H1 (cell line): ENCODE measurements around the gene ZBTB16. TPM values are rescaled to one million over a fixed set of nuclear protein-coding genes. Genes with fewer than 3 reads are reported as not detected.

Experiments
- CTCF ChIA-PET: fragments of 300-600 bp; sonication (Branson Sonifier 250); formaldehyde crosslinking; loops from one replicate; lab custom pipeline; 2021; ENCODE audit not compliant: partially characterized antibody; lab: Charles Lee
- POLR2A ChIA-PET: fragments of 300-600 bp; sonication (Branson Sonifier 250); formaldehyde crosslinking; loops from one replicate; lab custom pipeline; 2021; ENCODE audit warnings: inconsistent platforms; ENCODE audit not compliant: partially characterized antibody; lab: Charles Lee
- DNase-seq, 2 experiments: peaks; one replicate each; pipeline versions ENCODE4 v3.0.0 to v3.0.0-alpha.2; 2010 to 2022; ENCODE audit warnings: low spot score in 2 of 2, low read depth in 1 of 2, mixed read lengths in 1 of 2
- FAIRE-seq: peaks from 2 replicates; lab custom pipeline; 2011; peaks lifted over from hg19 to GRCh38; lab: Jason Lieb, UNC
- H2AFZ ChIP-seq: 2 replicates; pipeline ENCODE4 v1.8.1; 2012; ENCODE audit warnings: low read length, inconsistent platforms
- H2AK5ac ChIP-seq: 2 replicates; pipeline ENCODE4 v1.6.1; 2013; ENCODE audit warnings: low read depth, low read length
- H2BK120ac ChIP-seq: replicated peaks from 2 replicates; pipeline ENCODE3; 2013; ENCODE audit warnings: low read depth, low read length, inconsistent platforms
- H2BK12ac ChIP-seq: 2 replicates; pipeline ENCODE4 v1.6.1; 2013; ENCODE audit warnings: low read depth, low read length
- H2BK15ac ChIP-seq: 2 replicates; pipeline ENCODE4 v1.6.1; 2013; ENCODE audit warnings: low read length
- H2BK20ac ChIP-seq: 2 replicates; pipeline ENCODE4 v1.6.1; 2013; ENCODE audit warnings: low read length
- H2BK5ac ChIP-seq: 2 replicates; pipeline ENCODE4 v1.6.1; 2013; ENCODE audit warnings: low read depth, low read length
- H3K14ac ChIP-seq: 2 replicates; pipeline ENCODE4 v1.6.1; 2013; ENCODE audit warnings: inconsistent platforms; ENCODE audit not compliant: insufficient read length
- H3K18ac ChIP-seq: 2 replicates; pipeline ENCODE4 v1.6.1; 2013; ENCODE audit warnings: low read length; ENCODE audit errors: extremely low read depth
- H3K23ac ChIP-seq: 2 replicates; pipeline ENCODE4 v1.6.1; 2013; ENCODE audit warnings: inconsistent platforms; ENCODE audit not compliant: insufficient read length
- H3K23me2 ChIP-seq: 2 replicates; pipeline ENCODE4 v1.6.1; 2013; ENCODE audit warnings: low read depth, low read length
- H3K27ac ChIP-seq: 2 replicates; pipeline ENCODE4 v1.6.1; 2011; ENCODE audit warnings: low read depth, low read length, inconsistent platforms
- H3K27me3 ChIP-seq, 4 experiments: replicated peaks in 1 of 4; 1 replicate in 1 of 4; 2 replicates in 3 of 4; pipeline versions ENCODE4 v1.6.1 to v1.8.1; 2011 to 2013; ENCODE audit warnings: low read length in 3 of 4, mild to moderate bottlenecking in 3 of 4, inconsistent platforms in 2 of 4, mixed read lengths in 2 of 4, moderate library complexity in 1 of 4; ENCODE audit not compliant: control insufficient read depth in 3 of 4, insufficient read depth in 3 of 4; ENCODE audit errors: extremely low read depth in 1 of 4
- H3K36me3 ChIP-seq, 4 experiments: 2 replicates each; pipeline versions ENCODE4 v1.6.1 to v1.8.1; 2011 to 2013; ENCODE audit warnings: mild to moderate bottlenecking in 4 of 4, low read length in 3 of 4, moderate library complexity in 2 of 4, control low read depth in 1 of 4, inconsistent platforms in 1 of 4; ENCODE audit not compliant: insufficient read depth in 4 of 4, control insufficient read depth in 2 of 4
- H3K4ac ChIP-seq: replicated peaks from 2 replicates; pipeline ENCODE3; 2013; ENCODE audit warnings: low read length, low read depth, mixed read lengths, inconsistent platforms; ENCODE audit not compliant: insufficient read length
- H3K4me1 ChIP-seq, 4 experiments: replicated peaks in 1 of 4; 1 replicate in 1 of 4; 2 replicates in 3 of 4; pipeline versions ENCODE4 v1.6.1 to v1.8.1; 2011 to 2013; ENCODE audit warnings: low read length in 3 of 4, inconsistent platforms in 2 of 4, mixed read lengths in 1 of 4; ENCODE audit not compliant: insufficient read depth in 4 of 4, control insufficient read depth in 3 of 4
- H3K4me2 ChIP-seq, 2 experiments: 2 replicates each; pipeline versions ENCODE4 v1.6.1 to v1.8.1; 2011 to 2013; ENCODE audit warnings: low read depth in 2 of 2, low read length in 2 of 2, control low read depth in 1 of 2, inconsistent platforms in 1 of 2, mild to moderate bottlenecking in 1 of 2; ENCODE audit not compliant: insufficient read depth in 1 of 2
- H3K4me3 ChIP-seq, 4 experiments: fragments of 200-600, 300-600 bp in 1 of 4; sonication (generic), shearing (Covaris generic), sonication (Bioruptor Twin) in 1 of 4; 2 replicates each; pipeline versions ENCODE4 v1.5.1 to v1.8.1; 2011 to 2016; ENCODE audit warnings: low read length in 4 of 4, low read depth in 3 of 4, control low read depth in 2 of 4, inconsistent platforms in 2 of 4, mild to moderate bottlenecking in 2 of 4, mixed read lengths in 1 of 4, moderate library complexity in 1 of 4; ENCODE audit not compliant: insufficient read depth in 2 of 4; ENCODE audit errors: extremely low read depth in 1 of 4
- H3K56ac ChIP-seq: replicated peaks from 2 replicates; pipeline ENCODE3; 2013; ENCODE audit warnings: low read depth, mild to moderate bottlenecking, mixed read lengths, low read length, inconsistent platforms; ENCODE audit not compliant: insufficient read length
- H3K79me1 ChIP-seq: 2 replicates; pipeline ENCODE4 v1.6.1; 2013; ENCODE audit warnings: low read depth, low read length, control low read depth
- H3K79me2 ChIP-seq, 2 experiments: 2 replicates each; pipeline versions ENCODE4 v1.6.1 to v1.8.1; 2012 to 2013; ENCODE audit warnings: low read length in 2 of 2, mild to moderate bottlenecking in 2 of 2, inconsistent platforms in 1 of 2; ENCODE audit not compliant: insufficient read depth in 2 of 2, control insufficient read depth in 1 of 2
- H3K9ac ChIP-seq, 4 experiments: replicated peaks in 1 of 4; 1 replicate in 1 of 4; 2 replicates in 3 of 4; pipeline versions ENCODE4 v1.6.1 to v1.8.1; 2011 to 2013; ENCODE audit warnings: low read depth in 3 of 4, low read length in 3 of 4, control low read depth in 2 of 4, mild to moderate bottlenecking in 2 of 4, moderate library complexity in 2 of 4, inconsistent platforms in 1 of 4; ENCODE audit errors: extremely low read depth in 1 of 4
- H3K9me3 ChIP-seq, 2 experiments: 2 replicates each; pipeline versions ENCODE4 v1.6.1 to v1.8.1; 2012 to 2013; ENCODE audit warnings: mild to moderate bottlenecking in 2 of 2, moderate library complexity in 2 of 2, control low read depth in 1 of 2, inconsistent platforms in 1 of 2, low read depth in 1 of 2, low read length in 1 of 2, mixed read lengths in 1 of 2; ENCODE audit not compliant: insufficient read depth in 2 of 2
- H4K20me1 ChIP-seq, 2 experiments: replicated peaks in 1 of 2; 2 replicates each; pipeline versions ENCODE3 to v1.8.1; 2011 to 2013; ENCODE audit warnings: inconsistent platforms in 2 of 2, low read length in 2 of 2, mild to moderate bottlenecking in 1 of 2; ENCODE audit not compliant: insufficient read depth in 2 of 2, control insufficient read depth in 1 of 2
- H4K5ac ChIP-seq: 2 replicates; pipeline ENCODE4 v1.6.1; 2013; ENCODE audit warnings: low read length, low read depth, mixed read lengths, inconsistent platforms; ENCODE audit not compliant: insufficient read length
- H4K8ac ChIP-seq: 2 replicates; pipeline ENCODE4 v1.8.0; 2013; ENCODE audit warnings: mild to moderate bottlenecking, moderate library complexity, low read length, inconsistent platforms; ENCODE audit not compliant: insufficient read depth; ENCODE audit errors: extremely low read depth
- H4K91ac ChIP-seq: replicated peaks from 2 replicates; pipeline ENCODE3; 2013; ENCODE audit warnings: low read length, mixed read lengths, inconsistent platforms; ENCODE audit not compliant: insufficient read length
- CEBPB ChIP-seq: IDR thresholded peaks from 2 replicates; pipeline ENCODE4 v1.6.1; 2012; ENCODE audit warnings: low read depth, low read length
- JUND ChIP-seq: IDR thresholded peaks from 2 replicates; pipeline ENCODE4 v1.6.1; 2011; ENCODE audit warnings: mild to moderate bottlenecking, improper control_type of control experiment, low read length
- WGBS, 2 experiments: shearing (Covaris generic) in 1 of 2; methylation state at CpG; one replicate each; pipeline versions ENCODE4 v1.1.6 to v1.1.7; 2013 to 2015; ENCODE audit warnings: low lambda C conversion rate in 2 of 2, mixed read lengths in 2 of 2, inconsistent platforms in 1 of 2, low coverage in 1 of 2, missing lambda C conversion rate in 1 of 2; ENCODE audit not compliant: insufficient replicate concordance in 2 of 2, insufficient coverage in 1 of 2, insufficient read length in 1 of 2; ENCODE audit errors: extremely low coverage in 1 of 2, missing lambda C conversion rate in 1 of 2; 5-methylcytosine and 5-hydroxymethylcytosine counted together
- polyA plus RNA-seq, 7 experiments: library from polyadenylated mRNA; depleted of rRNA in 3 of 7; stranded (reverse) in 5 of 7; unstranded in 2 of 7; fragments of >200 nt in 5 of 7; fragments of 200-250 nt in 2 of 7; gene quantifications; 1 replicate in 5 of 7; 2 replicates in 1 of 7; 4 replicates in 1 of 7; pipeline versions ENCODE4 v1.2.1 to v1.2.3, GENCODE V29; 2011 to 2013; ENCODE audit warnings: missing spikeins in 2 of 7, mixed read lengths in 2 of 7
- total RNA-seq: library from RNA; stranded (reverse); fragmentation: NEBNext Ultra II Directional; extraction: Animal tissue kit (Norgen Biotek cat#: 25700); gene quantifications from 2 replicates; pipeline ENCODE4 v1.2.1, GENCODE V29; 2021

ZBTB16 gene
- total and polyA plus RNA-seq, 2 of the 8 experiments (the other 6 are each of a cell fraction or from before 2014, with no cell fraction given) = 0.12 to 0.61 TPM

DNA sequence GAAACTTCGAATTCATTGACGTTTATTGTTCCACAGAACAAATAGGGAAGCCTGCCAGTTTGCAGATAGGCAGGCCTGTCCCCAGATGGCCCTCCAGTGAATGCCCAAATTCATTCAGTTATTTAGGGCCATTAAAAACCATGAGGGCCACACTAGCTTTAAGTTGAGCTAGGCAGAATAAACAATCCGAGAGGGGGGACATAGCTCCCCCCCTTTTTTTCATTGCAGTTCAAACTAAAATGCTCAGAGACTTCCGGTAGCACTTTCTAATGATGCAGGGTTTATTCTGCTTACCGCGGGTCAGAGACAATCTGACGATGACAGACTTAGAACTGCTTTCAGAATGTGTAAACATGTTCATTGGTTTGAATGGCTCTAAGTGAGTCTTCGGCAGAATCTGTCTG, 72.0 kb downstream of the ZBTB16 start:
- Histone ChIP-seq H3K4ac (no peak overlapping the region), H3K23me2 (no peaks in the 10 kb centered on the region), H3K4me2 (no peak overlapping the region), H3K4me3 (no peak overlapping the region), H2BK15ac (no peak overlapping the region), H2BK120ac (no peak overlapping the region), H3K18ac (no peak overlapping the region), H2BK5ac (no peak overlapping the region), H4K8ac (no peak overlapping the region), H3K9ac (no peak overlapping the region), H2AK5ac (no peak overlapping the region), H4K91ac (no peak overlapping the region), H3K23ac (no peak overlapping the region), H4K5ac (no peak overlapping the region), H3K27me3 (no peaks in the 10 kb centered on the region), H3K14ac (no peak overlapping the region), H2BK20ac (no peak overlapping the region), H3K36me3 (no peaks in the 10 kb centered on the region), H3K27ac (no peak overlapping the region), H2AFZ (no peak overlapping the region), H3K4me1 (peaks cover 0 to 6% (median 0%) of the 10 kb centered on the region in 4 experiments; a peak in 1 of 7 replicates), H3K56ac (no peak overlapping the region), H3K79me1 (no peaks in the 10 kb centered on the region), H3K79me2 (no peaks in the 10 kb centered on the region), H3K9me3 (no peaks in the 10 kb centered on the region), H2BK12ac (no peak overlapping the region), H4K20me1 (no peaks in the 10 kb centered on the region)
- DNase-seq (no peak), FAIRE-seq (no peak)
- 88% methylated on average over 8 of the region's 8 CpGs; no CpG with 5 or more reads in 1 of the 2 experiments for WGBS, 2 experiments
- ChIA-PET CTCF (interaction anchor here (1.0 kb wide), 1 partner anchor 100 kb away, joined by 3 read pairs; no protein-coding TSS in a partner anchor), POLR2A (no interaction called here)
- no peak for TF ChIP-seq CEBPB
- TF ChIP-seq JUND = no peak
